ENCODE results near the gene WNT2B. TPM values are rescaled to one million over a fixed set of nuclear protein-coding genes. Genes with fewer than 3 reads are reported as not detected.

WNT2B gene
- total RNA-seq, 1 experiment from 2014 or later: 0.68 TPM

GRCh38 chr1:112549590-112549989 lies 40.8 kb downstream of the WNT2B start:
- H3K79me1 ChIP-seq (ENCODE audit: insufficient read depth, low read depth, low read length, poor library complexity, severe bottlenecking): no peaks in the 10 kb centered on the region
- H4K91ac ChIP-seq (ENCODE audit: insufficient read length, low read depth, low read length): no peak overlapping the region
- no peaks in the 10 kb centered on the region for H3K4me1 Mint-ChIP-seq
- H3K23ac ChIP-seq (ENCODE audit: insufficient read length, low read depth, low read length): no peak overlapping the region
- no peak overlapping the region for H3K4me3 Mint-ChIP-seq
- WGBS (ENCODE audit: extremely low coverage, insufficient read length, low lambda C conversion rate): no CpG with 5 or more reads among the region's 2 CpGs
- no peaks in the 10 kb centered on the region for H3K4me1 ChIP-seq (ENCODE audit: insufficient read depth, low read length)
- H4K8ac ChIP-seq (replicated peaks; ENCODE audit: insufficient read length, low read depth, low read length): no peak overlapping the region
- no peak overlapping the region for H4K5ac ChIP-seq (ENCODE audit: insufficient read length, low read depth, low read length)
- no peak overlapping the region for H3K27ac Mint-ChIP-seq
- H3K4ac ChIP-seq (ENCODE audit: low read depth, low read length): no peak overlapping the region
- H2AFZ ChIP-seq (ENCODE audit: low read length): no peak overlapping the region
- no peak overlapping the region for H2BK15ac ChIP-seq (ENCODE audit: low read depth, low read length)
- H4K20me1 ChIP-seq (ENCODE audit: control insufficient read depth, insufficient read depth, insufficient read length): no peaks in the 10 kb centered on the region
- no peaks in the 10 kb centered on the region for H3K9me3 Mint-ChIP-seq
- no peaks in the 10 kb centered on the region for H3K79me2 ChIP-seq (ENCODE audit: insufficient read depth, low read length)
- DNase-seq: no peak
- no peaks in the 10 kb centered on the region for H3K23me2 ChIP-seq (ENCODE audit: insufficient read length, low read depth, low read length, poor library complexity, severe bottlenecking)
- TF ChIP-seq, protein P1, sequence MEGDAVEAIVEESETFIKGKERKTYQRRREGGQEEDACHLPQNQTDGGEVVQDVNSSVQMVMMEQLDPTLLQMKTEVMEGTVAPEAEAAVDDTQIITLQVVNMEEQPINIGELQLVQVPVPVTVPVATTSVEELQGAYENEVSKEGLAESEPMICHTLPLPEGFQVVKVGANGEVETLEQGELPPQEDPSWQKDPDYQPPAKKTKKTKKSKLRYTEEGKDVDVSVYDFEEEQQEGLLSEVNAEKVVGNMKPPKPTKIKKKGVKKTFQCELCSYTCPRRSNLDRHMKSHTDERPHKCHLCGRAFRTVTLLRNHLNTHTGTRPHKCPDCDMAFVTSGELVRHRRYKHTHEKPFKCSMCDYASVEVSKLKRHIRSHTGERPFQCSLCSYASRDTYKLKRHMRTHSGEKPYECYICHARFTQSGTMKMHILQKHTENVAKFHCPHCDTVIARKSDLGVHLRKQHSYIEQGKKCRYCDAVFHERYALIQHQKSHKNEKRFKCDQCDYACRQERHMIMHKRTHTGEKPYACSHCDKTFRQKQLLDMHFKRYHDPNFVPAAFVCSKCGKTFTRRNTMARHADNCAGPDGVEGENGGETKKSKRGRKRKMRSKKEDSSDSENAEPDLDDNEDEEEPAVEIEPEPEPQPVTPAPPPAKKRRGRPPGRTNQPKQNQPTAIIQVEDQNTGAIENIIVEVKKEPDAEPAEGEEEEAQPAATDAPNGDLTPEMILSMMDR (conservative IDR thresholded peaks at IDR 0.05): no peak
- no peak overlapping the region for H2BK5ac ChIP-seq (ENCODE audit: insufficient read length, low read length)
- H3K14ac ChIP-seq (ENCODE audit: insufficient read depth, low read length): no peak overlapping the region
- no peak overlapping the region for H3K18ac ChIP-seq (ENCODE audit: insufficient read length, low read depth, low read length)
- H3K36me3 Mint-ChIP-seq (ENCODE audit: insufficient read depth in 1 of 3, low read depth in 3 of 3): peaks cover 0 to 4% (median 2%) of the 10 kb centered on the region in 3 experiments; a peak in 4 of 7 replicates
- no peaks in the 10 kb centered on the region for H3K9me3 ChIP-seq (ENCODE audit: control insufficient read depth, low read depth, low read length)
- no peak overlapping the region for H3K4me2 ChIP-seq (ENCODE audit: insufficient read depth, insufficient read length, low read length)
- H3K27me3 Mint-ChIP-seq (ENCODE audit: low read depth): no peaks in the 10 kb centered on the region
- H3K56ac ChIP-seq (ENCODE audit: insufficient read length, low read depth, low read length): no peak overlapping the region
- no peak overlapping the region for H2AK5ac ChIP-seq (ENCODE audit: insufficient read length, low read length)
- H3K27ac ChIP-seq (ENCODE audit: insufficient read length, low read depth, low read length): no peak overlapping the region
- no peak overlapping the region for H2BK120ac ChIP-seq (ENCODE audit: low read depth, low read length, poor library complexity, severe bottlenecking)
- no peak overlapping the region for H2BK12ac ChIP-seq (ENCODE audit: insufficient read length, low read depth, low read length)
- no peaks in the 10 kb centered on the region for H3K27me3 ChIP-seq (ENCODE audit: insufficient read depth, low read length)
- H2BK20ac ChIP-seq (ENCODE audit: low read depth, low read length, poor library complexity, severe bottlenecking): no peak overlapping the region
- H3K9ac ChIP-seq (ENCODE audit: extremely low read depth, insufficient read length, low read length): no peak overlapping the region
- H3T11ph ChIP-seq (ENCODE audit: low read length): no peak overlapping the region
